SK-N-MC (cell line): ENCODE data around the gene C11orf21.

Experiments
- EZH2 ChIP-seq: fragments of 200-600 bp; sonication (generic); IDR thresholded peaks from one replicate; pipeline ENCODE4 v1.6.1; 2017; ENCODE audit warnings: antibody characterized with exemption
- POLR2AphosphoS5 ChIP-seq: IDR thresholded peaks from 2 replicates; pipeline ENCODE4 v1.6.1; 2012; ENCODE audit warnings: mild to moderate bottlenecking, low read depth, low read length, borderline replicate concordance

- TF ChIP-seq EZH2: no peak
- no peak for TF ChIP-seq POLR2AphosphoS5
Measured at GRCh38 chr11:2250485-2250884, 51.2 kb downstream of the C11orf21 start.
